Measurements from ENCODE around the gene PCMTD2. TPM values are rescaled to one million over a fixed set of nuclear protein-coding genes. Genes with fewer than 3 reads are reported as not detected.
A peak's percentile ranks its signal among the peaks of the same experiment; 100 is the strongest.

Gene PCMTD2
- total and polyA plus RNA-seq, 2 of the 8 experiments (the other 6 are each of a cell fraction or from before 2014, with no cell fraction given) = 21.4 to 55.1 TPM

- Histone ChIP-seq H3K9me3 (ENCODE audit: insufficient read depth in 2 of 2, low read depth in 1 of 2, low read length in 1 of 2) (peaks cover 0 to 3% of the 10 kb centered on the region in 2 experiments; a peak in 1 of 4 replicates), H2AFZ (ENCODE audit: low read length) (no peak overlapping the region), H4K91ac (replicated peaks; ENCODE audit: insufficient read length, low read length) (peak overlapping the region; percentile 29), H3K79me1 (ENCODE audit: low read depth, low read length) (peaks cover 9% of the 10 kb centered on the region), H3K9ac (replicated peaks in 1 of 4; ENCODE audit: extremely low read depth in 1 of 4, low read depth in 3 of 4, low read length in 3 of 4) (no peak overlapping the region; a peak in 1 of 7 replicates), H2BK15ac (ENCODE audit: low read length) (no peak overlapping the region), H3K27ac (ENCODE audit: low read depth, low read length) (no peak overlapping the region), H2AK5ac (ENCODE audit: low read depth, low read length) (no peak overlapping the region), H2BK12ac (ENCODE audit: low read depth, low read length) (no peak overlapping the region), H4K5ac (ENCODE audit: insufficient read length, low read depth, low read length) (no peak overlapping the region), H3K4ac (replicated peaks; ENCODE audit: insufficient read length, low read depth, low read length) (no peak overlapping the region), H2BK120ac (replicated peaks; ENCODE audit: low read depth, low read length) (no peak overlapping the region), H3K23me2 (ENCODE audit: low read depth, low read length) (peaks cover 2% of the 10 kb centered on the region; the same call in 1 of the 2 replicates), H3K4me1 (replicated peaks in 1 of 4; ENCODE audit: control insufficient read depth in 3 of 4, insufficient read depth in 4 of 4, low read length in 3 of 4) (peaks cover 0 to 3% (median under 1%) of the 10 kb centered on the region in 4 experiments; a peak in 2 of 7 replicates), H2BK5ac (ENCODE audit: low read depth, low read length) (peak overlapping the region; percentile 52; the same call in 1 of the 2 replicates), H3K4me3 (ENCODE audit: extremely low read depth in 1 of 4, insufficient read depth in 2 of 4, low read depth in 3 of 4, low read length in 4 of 4) (no peak overlapping the region), H3K56ac (replicated peaks; ENCODE audit: insufficient read length, low read depth, low read length) (no peak overlapping the region), H3K79me2 (ENCODE audit: control insufficient read depth in 1 of 2, insufficient read depth in 2 of 2, low read length in 2 of 2) (peaks cover 0 to 3% of the 10 kb centered on the region in 2 experiments; a peak in 1 of 4 replicates), H3K4me2 (ENCODE audit: insufficient read depth in 1 of 2, low read depth in 2 of 2, low read length in 2 of 2) (no peak overlapping the region), H4K8ac (ENCODE audit: extremely low read depth, insufficient read depth, low read length) (peak overlapping the region; percentile 14), H3K14ac (ENCODE audit: insufficient read length) (no peak overlapping the region), H2BK20ac (ENCODE audit: low read length) (no peak overlapping the region), H4K20me1 (replicated peaks in 1 of 2; ENCODE audit: control insufficient read depth in 1 of 2, insufficient read depth in 2 of 2, low read length in 2 of 2) (peaks cover 1 to 15% of the 10 kb centered on the region in 2 experiments), H3K18ac (ENCODE audit: extremely low read depth, low read length) (no peak overlapping the region), H3K27me3 (replicated peaks in 1 of 4; ENCODE audit: control insufficient read depth in 3 of 4, extremely low read depth in 1 of 4, insufficient read depth in 3 of 4, low read length in 3 of 4) (no peaks in the 10 kb centered on the region), H3K23ac (ENCODE audit: insufficient read length) (no peak overlapping the region), H3K36me3 (ENCODE audit: control insufficient read depth in 2 of 4, insufficient read depth in 4 of 4, low read length in 3 of 4) (peaks cover 0 to 6% (median 2%) of the 10 kb centered on the region in 4 experiments; a peak in 3 of 8 replicates)
- CTCF ChIA-PET (ENCODE audit: partially characterized antibody) = no interaction called here
- POLR2A ChIA-PET (ENCODE audit: partially characterized antibody) = no interaction called here
- DNase-seq (ENCODE audit: low read depth in 1 of 2, low spot score in 2 of 2) (no peak), FAIRE-seq (no peak)
- no peak for TF ChIP-seq RFX5 (IDR thresholded peaks at IDR 0.05; ENCODE audit: borderline replicate concordance, low read depth, low read length)
- TF ChIP-seq BACH1 (IDR thresholded peaks at IDR 0.05; ENCODE audit: low read length) = no peak
- no peak for TF ChIP-seq SP1 (IDR thresholded peaks at IDR 0.05; ENCODE audit: low read depth, low read length)
- 93 to 100% methylated on average over 1 to 53 of the region's 53 CpGs for WGBS, 2 experiments (ENCODE audit: extremely low coverage in 1 of 2, insufficient coverage in 1 of 2, insufficient read length in 1 of 2, insufficient replicate concordance in 2 of 2, low coverage in 1 of 2, low lambda C conversion rate in 2 of 2, missing lambda C conversion rate in 1 of 2)
Observed at GRCh38 chr20:64269604-64270411, 14.3 kb downstream of the PCMTD2 start.
